ENCODE results near the gene TPRG1L.

Gene TPRG1L

DNA sequence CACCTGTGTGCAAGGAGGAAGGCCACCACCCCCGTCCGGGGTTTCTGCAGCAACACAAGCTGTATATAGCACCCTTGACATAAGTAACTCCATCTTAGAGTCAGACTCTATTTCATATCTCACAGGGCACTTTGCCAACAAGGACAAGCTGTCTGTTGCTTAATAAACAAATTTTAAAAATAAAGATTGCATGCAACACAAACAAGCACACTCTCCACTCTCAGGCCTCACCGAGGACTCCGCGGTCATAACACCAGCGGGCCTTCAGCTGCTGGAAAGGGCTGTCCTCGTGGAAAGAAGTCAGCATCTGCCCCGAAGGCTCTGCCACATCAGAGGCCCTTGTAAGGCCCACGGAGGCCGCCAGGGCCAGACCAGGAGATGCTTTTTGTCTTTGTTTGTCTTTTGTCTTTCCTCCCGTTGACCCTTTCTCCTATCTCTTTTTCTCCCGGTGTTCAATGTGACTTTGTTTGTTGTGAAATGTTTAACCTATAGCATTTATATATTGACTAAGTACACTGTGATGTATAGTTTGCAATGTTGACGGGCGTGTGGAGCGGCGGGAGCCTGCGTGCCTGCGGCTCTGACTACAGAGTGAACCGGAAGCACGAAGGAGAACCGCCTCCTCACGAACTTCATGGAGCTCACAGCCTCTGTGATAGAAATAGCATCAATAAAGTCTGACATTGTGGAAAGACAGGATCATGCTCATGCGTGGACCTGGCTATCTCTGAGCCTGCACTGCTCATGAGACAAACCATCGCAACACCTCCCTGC is 37.6 kb upstream of the TPRG1L start:
- Mint-ChIP-seq H3K9me3 (no peaks in the 10 kb centered on the region), H3K4me1 (no peaks in the 10 kb centered on the region), H3K36me3 (no peaks in the 10 kb centered on the region), H3K27ac (no peak overlapping the region), H3K4me3 (no peak overlapping the region)
- DNase-seq (ENCODE audit: low spot score in 2 of 2) (no peak), ATAC-seq (no peak)

GRCh38 chr1:3588395-3588794 is 36.4 kb upstream of the TPRG1L start:
- Mint-ChIP-seq H3K9me3 (no peaks in the 10 kb centered on the region), H3K4me1 (no peaks in the 10 kb centered on the region), H3K36me3 (no peaks in the 10 kb centered on the region), H3K27ac (peak overlapping the region; percentile 9), H3K4me3 (no peak overlapping the region)
- ATAC-seq (no peak), DNase-seq (ENCODE audit: low spot score in 2 of 2) (no peak)

GRCh38 chr1:3590139-3590763 is 34.6 kb upstream of the TPRG1L start:
- Mint-ChIP-seq H3K4me3 (no peak overlapping the region), H3K9me3 (no peaks in the 10 kb centered on the region), H3K36me3 (no peaks in the 10 kb centered on the region), H3K4me1 (no peaks in the 10 kb centered on the region), H3K27ac (no peak overlapping the region)
- DNase-seq (ENCODE audit: low spot score in 2 of 2) (no peak), ATAC-seq (no peak)

DNA sequence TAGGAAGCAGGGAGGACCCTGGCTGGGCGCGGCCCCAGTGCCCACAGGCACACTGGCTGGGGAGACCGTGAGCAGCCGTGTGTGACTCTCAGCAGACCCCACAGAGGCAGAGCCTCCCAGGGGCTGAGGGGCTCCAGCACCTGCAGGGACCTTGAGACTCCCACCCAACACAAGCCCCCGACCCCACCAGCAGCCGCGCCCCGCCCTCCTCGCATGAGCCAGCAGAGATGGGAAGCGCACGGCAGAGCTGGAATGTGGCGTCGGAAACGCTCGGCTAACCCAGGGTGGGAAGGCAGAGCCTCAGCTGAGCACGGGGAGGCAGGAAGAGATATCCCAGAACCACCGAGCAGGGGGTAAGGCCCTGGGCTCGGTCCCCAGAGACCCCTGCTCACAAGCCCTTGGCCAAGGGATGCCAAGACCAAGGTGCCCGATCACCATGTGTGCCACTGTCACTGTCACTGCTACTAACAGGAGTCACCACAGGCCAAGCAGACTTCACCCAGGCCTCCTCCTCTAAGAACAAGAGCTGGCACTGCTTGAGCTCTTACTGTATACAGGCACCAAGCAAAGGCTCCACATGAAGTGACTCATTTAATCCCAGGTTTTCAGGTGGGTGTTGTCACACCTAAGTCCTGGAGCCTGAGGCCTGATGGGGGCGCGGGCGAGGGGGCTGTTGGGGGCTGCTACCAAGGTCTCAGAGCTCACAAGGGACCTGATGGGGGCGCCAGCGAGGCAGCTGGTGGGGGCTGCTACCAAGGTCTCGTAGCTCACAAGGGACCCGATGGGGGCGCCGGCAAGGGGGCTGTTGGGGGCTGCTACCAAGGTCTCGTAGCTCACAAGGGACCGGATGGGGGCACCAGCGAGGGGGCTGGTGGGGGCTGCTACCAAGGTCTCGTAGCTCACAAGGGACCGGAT is 33.6 kb upstream of the TPRG1L start:
- ATAC-seq (no peak), DNase-seq (ENCODE audit: low spot score in 2 of 2) (no peak)
- H3K36me3 Mint-ChIP-seq = no peaks in the 10 kb centered on the region
- H3K4me3 Mint-ChIP-seq = no peak overlapping the region
- H3K27ac Mint-ChIP-seq = no peak overlapping the region
- no peaks in the 10 kb centered on the region for H3K9me3 Mint-ChIP-seq
- H3K4me1 Mint-ChIP-seq = no peaks in the 10 kb centered on the region

- no peak overlapping the region for H3K4me3 Mint-ChIP-seq
- DNase-seq (ENCODE audit: low spot score in 2 of 2) (no peak), ATAC-seq (no peak)
- H3K36me3 Mint-ChIP-seq = no peaks in the 10 kb centered on the region
- no peak overlapping the region for H3K27ac Mint-ChIP-seq
- H3K4me1 Mint-ChIP-seq = peaks cover 14% of the 10 kb centered on the region
- H3K9me3 Mint-ChIP-seq = no peaks in the 10 kb centered on the region
Observed at GRCh38 chr1:3593334-3593733, 31.5 kb upstream of the TPRG1L start.

- DNase-seq (ENCODE audit: low spot score in 2 of 2) (no peak), ATAC-seq (no peak)
- Mint-ChIP-seq H3K27ac (no peak overlapping the region), H3K9me3 (no peaks in the 10 kb centered on the region), H3K36me3 (no peaks in the 10 kb centered on the region), H3K4me3 (no peak overlapping the region), H3K4me1 (peaks cover 16% of the 10 kb centered on the region)
Observed at GRCh38 chr1:3593745-3594144, 31.1 kb upstream of the TPRG1L start.

DNA sequence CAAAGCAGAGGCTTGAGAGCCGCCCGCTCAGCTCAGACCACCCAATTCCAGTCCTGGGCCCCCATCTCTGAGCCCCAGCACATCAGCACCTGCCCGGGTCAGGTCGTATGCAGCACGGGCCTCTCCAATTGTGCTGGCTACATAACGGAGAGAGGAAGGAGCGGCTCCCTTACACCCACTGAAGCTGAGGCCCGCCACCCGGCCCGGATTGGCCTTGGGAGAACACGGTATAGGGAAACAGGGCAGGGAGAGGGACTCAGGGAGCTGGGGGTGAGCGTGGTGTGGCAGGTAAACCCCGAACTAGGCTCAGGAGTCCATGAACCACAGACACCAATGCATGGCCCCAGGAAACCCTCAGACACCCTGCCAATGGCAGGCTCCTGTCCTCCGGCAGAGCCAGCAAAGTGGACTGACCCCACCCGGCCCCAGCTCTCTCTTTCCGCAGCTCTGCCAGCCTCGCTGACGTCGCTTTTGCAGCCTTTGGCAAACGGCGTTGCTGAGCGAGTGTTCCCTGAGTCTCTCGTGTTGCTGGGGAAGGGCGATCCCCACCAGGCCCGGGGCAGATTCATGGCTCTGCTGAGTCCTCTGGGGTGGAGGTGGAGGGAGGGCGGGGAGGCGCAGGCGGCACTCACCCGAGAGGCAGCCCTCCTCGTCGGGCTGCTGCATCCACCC is 30.0 kb upstream of the TPRG1L start:
- Mint-ChIP-seq H3K27ac (no peak overlapping the region), H3K4me1 (peaks cover 16% of the 10 kb centered on the region), H3K36me3 (no peaks in the 10 kb centered on the region), H3K4me3 (no peak overlapping the region), H3K9me3 (no peaks in the 10 kb centered on the region)
- ATAC-seq = no peak
- DNase-seq (ENCODE audit: low spot score in 2 of 2) = no peak

GRCh38 chr1:3595949-3596348 is 28.9 kb upstream of the TPRG1L start:
- Mint-ChIP-seq H3K4me3 (no peak overlapping the region), H3K4me1 (peaks cover 16% of the 10 kb centered on the region), H3K9me3 (no peaks in the 10 kb centered on the region), H3K36me3 (no peaks in the 10 kb centered on the region), H3K27ac (no peak overlapping the region)
- ATAC-seq (no peak), DNase-seq (ENCODE audit: low spot score in 2 of 2) (no peak)

- peak overlapping the region; percentile 73 for H3K27ac Mint-ChIP-seq
- H3K36me3 Mint-ChIP-seq = no peaks in the 10 kb centered on the region
- H3K4me3 Mint-ChIP-seq = peak overlapping the region; percentile 57
- ATAC-seq (no peak), DNase-seq (ENCODE audit: low spot score in 2 of 2) (no peak)
- no peaks in the 10 kb centered on the region for H3K9me3 Mint-ChIP-seq
- peaks cover 16% of the 10 kb centered on the region for H3K4me1 Mint-ChIP-seq
Observed at GRCh38 chr1:3596663-3597598, 27.9 kb upstream of the TPRG1L start.

- H3K27ac Mint-ChIP-seq = peak overlapping the region; percentile 73
- H3K4me3 Mint-ChIP-seq = peak overlapping the region; percentile 57
- H3K9me3 Mint-ChIP-seq = no peaks in the 10 kb centered on the region
- peaks cover 16% of the 10 kb centered on the region for H3K4me1 Mint-ChIP-seq
- H3K36me3 Mint-ChIP-seq = no peaks in the 10 kb centered on the region
- ATAC-seq = peak; percentile 31
- DNase-seq (ENCODE audit: low spot score in 2 of 2) = no peak
Observed at GRCh38 chr1:3597599-3597964, 27.2 kb upstream of the TPRG1L start.

DNA sequence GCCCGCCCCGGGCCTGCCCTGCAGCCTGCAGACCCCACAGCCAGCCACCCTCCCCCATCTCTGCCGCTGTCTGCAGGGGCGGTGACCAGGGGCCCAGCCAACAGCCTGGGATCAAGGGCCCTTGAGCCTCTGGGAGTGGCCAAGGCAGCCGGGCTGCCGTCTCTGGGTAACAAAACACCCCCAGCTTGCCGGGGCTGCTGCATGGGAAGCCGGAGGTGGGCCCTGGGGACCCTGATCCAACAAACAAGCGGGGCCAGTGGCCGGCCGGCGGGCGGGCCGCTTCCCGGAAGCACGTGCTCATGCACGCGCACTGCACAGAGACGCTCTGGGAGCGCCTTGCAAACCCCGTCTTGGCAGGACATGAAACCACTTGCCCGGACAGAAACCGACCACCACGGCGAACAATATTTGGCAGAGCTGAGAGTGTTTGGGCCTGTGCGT is 26.7 kb upstream of the TPRG1L start:
- Mint-ChIP-seq H3K4me1 (peaks cover 16% of the 10 kb centered on the region), H3K9me3 (no peaks in the 10 kb centered on the region), H3K4me3 (peak overlapping the region; percentile 57), H3K36me3 (no peaks in the 10 kb centered on the region), H3K27ac (no peak overlapping the region)
- DNase-seq (ENCODE audit: low spot score in 2 of 2) (no peak), ATAC-seq (no peak)

GRCh38 chr1:3598522-3599285 is 26.1 kb upstream of the TPRG1L start:
- peak overlapping the region; percentile 52 for H3K27ac Mint-ChIP-seq
- no peaks in the 10 kb centered on the region for H3K36me3 Mint-ChIP-seq
- peaks cover 16% of the 10 kb centered on the region for H3K4me1 Mint-ChIP-seq
- H3K4me3 Mint-ChIP-seq = peak overlapping the region; percentile 57
- DNase-seq (ENCODE audit: low spot score in 2 of 2) = no peak
- no peaks in the 10 kb centered on the region for H3K9me3 Mint-ChIP-seq
- ATAC-seq = no peak

GRCh38 chr1:3599286-3599811 is 25.5 kb upstream of the TPRG1L start:
- DNase-seq (ENCODE audit: low spot score in 2 of 2) (no peak), ATAC-seq (no peak)
- Mint-ChIP-seq H3K36me3 (no peaks in the 10 kb centered on the region), H3K9me3 (no peaks in the 10 kb centered on the region), H3K4me3 (peak overlapping the region; percentile 57), H3K4me1 (peaks cover 16% of the 10 kb centered on the region), H3K27ac (peak overlapping the region; percentile 52)

All from stimulated activated effector memory CD8-positive, alpha-beta T cell treated with anti-CD3 and anti-CD28 coated beads, Interleukin-12 subunit alpha, Interleukin-12 subunit beta, amount 100 ng/mL, for 72 hours (primary cell).